GM23338 (cell line): ENCODE measurements around the gene EPB41L4A. TPM values are rescaled to one million over a fixed set of nuclear protein-coding genes. Genes with fewer than 3 reads are reported as not detected.

Experiments
- ATAC-seq: fragments of 200-7000 bp; cut with Tn5 transposase; 3 replicates; pipeline ENCODE4 v1.9.1; 2020
- DNase-seq: peaks from one replicate; pipeline ENCODE4 v3.0.0-alpha.2; 2015; ENCODE audit warnings: low spot score
- H2AFZ ChIP-seq: fragments of 200-600 bp; sonication (generic); 2 replicates; pipeline ENCODE4 v1.8.0; 2016; ENCODE audit warnings: antibody characterized with exemption, mild to moderate bottlenecking, moderate library complexity
- H3F3A ChIP-seq: fragments of 200-600 bp; sonication (generic); replicated peaks from 2 replicates; pipeline ENCODE4 v1.8.0; 2017; ENCODE audit warnings: antibody characterized with exemption, mixed run types, low read depth
- H3K27ac ChIP-seq: fragments of 200-600 bp; sonication (generic); 2 replicates; pipeline ENCODE4 v1.6.1; 2016; ENCODE audit warnings: low read depth
- H3K27me3 ChIP-seq: fragments of 200-600 bp; sonication (generic); 2 replicates; pipeline ENCODE4 v1.8.0; 2016; ENCODE audit warnings: mild to moderate bottlenecking, mixed run types, moderate library complexity; ENCODE audit not compliant: insufficient read depth
- H3K36me3 ChIP-seq: fragments of 200-600 bp; sonication (generic); 2 replicates; pipeline ENCODE4 v1.8.0; 2016; ENCODE audit warnings: mild to moderate bottlenecking; ENCODE audit not compliant: insufficient read depth
- H3K4me1 ChIP-seq: fragments of 200-600 bp; sonication (generic); 2 replicates; pipeline ENCODE4 v1.8.0; 2016; ENCODE audit warnings: mild to moderate bottlenecking, moderate library complexity; ENCODE audit not compliant: insufficient read depth
- H3K4me2 ChIP-seq: fragments of 200-600 bp; sonication (generic); 2 replicates; pipeline ENCODE4 v1.7.1; 2017; ENCODE audit warnings: mixed run types
- H3K4me3 ChIP-seq: fragments of 200-600 bp; sonication (generic); 2 replicates; pipeline ENCODE4 v1.6.1; 2016; ENCODE audit warnings: mixed run types
- H3K79me2 ChIP-seq: fragments of 200-600 bp; sonication (generic); replicated peaks from 2 replicates; pipeline ENCODE4 v1.8.0; 2017; ENCODE audit warnings: mild to moderate bottlenecking; ENCODE audit not compliant: insufficient read depth
- H3K9me2 ChIP-seq: fragments of 200-600 bp; sonication (generic); 2 replicates; pipeline ENCODE4 v1.8.0; 2017; ENCODE audit not compliant: insufficient read depth
- H4K20me1 ChIP-seq: fragments of 200-600 bp; sonication (generic); replicated peaks from 2 replicates; pipeline ENCODE4 v1.8.0; 2017; ENCODE audit warnings: mild to moderate bottlenecking; ENCODE audit not compliant: insufficient read depth
- H3K27ac Mint-ChIP-seq: 2 replicates; pipeline ENCODE4 v1.8.0; 2020; ENCODE audit warnings: inconsistent platforms, mild to moderate bottlenecking, moderate library complexity, mixed read lengths
- H3K27me3 Mint-ChIP-seq: 3 replicates; pipeline ENCODE4 v1.8.0; 2022; ENCODE audit warnings: low read depth, mild to moderate bottlenecking, moderate library complexity, mixed read lengths, inconsistent platforms; ENCODE audit not compliant: insufficient read depth, poor library complexity
- H3K36me3 Mint-ChIP-seq: 3 replicates; pipeline ENCODE4 v1.8.0; 2021; ENCODE audit warnings: low read depth, mild to moderate bottlenecking, inconsistent platforms, moderate library complexity, mixed read lengths
- H3K4me1 Mint-ChIP-seq: 3 replicates; pipeline ENCODE4 v1.8.0; 2020; ENCODE audit warnings: mild to moderate bottlenecking, inconsistent platforms, mixed read lengths
- H3K4me3 Mint-ChIP-seq: 3 replicates; pipeline ENCODE4 v1.8.0; 2021; ENCODE audit warnings: moderate library complexity, mild to moderate bottlenecking, inconsistent platforms, mixed read lengths
- H3K9me3 Mint-ChIP-seq: 3 replicates; pipeline ENCODE4 v1.8.0; 2020; ENCODE audit warnings: moderate library complexity, mild to moderate bottlenecking, inconsistent platforms, mixed read lengths
- CREB1 ChIP-seq: fragments of 250-450 bp; sonication (Bioruptor Pico); IDR thresholded peaks from 2 replicates; pipeline ENCODE4 v1.5.0; 2020; ENCODE audit warnings: low read depth, mild to moderate bottlenecking, moderate library complexity
- CTCF ChIP-seq, 2 experiments: fragments of 200-600 bp in 1 of 2; sonication (generic) in 1 of 2; conservative IDR thresholded peaks; 2 replicates each; pipeline versions ENCODE4 v1.5.1 to v1.6.1; 2016 to 2017; ENCODE audit warnings: antibody characterized with exemption in 2 of 2, low read depth in 2 of 2, mild to moderate bottlenecking in 2 of 2, moderate library complexity in 1 of 2
- EZH2 ChIP-seq: fragments of 200-600 bp; sonication (generic); IDR thresholded peaks from one replicate; pipeline ENCODE4 v1.8.0; 2017; ENCODE audit warnings: antibody characterized with exemption, mild to moderate bottlenecking, low read depth; ENCODE audit not compliant: unreplicated experiment
- EZH2phosphoT487 ChIP-seq: fragments of 200-600 bp; sonication (generic); IDR thresholded peaks from one replicate; pipeline ENCODE4 v1.8.1; 2018; ENCODE audit warnings: antibody characterized with exemption; ENCODE audit not compliant: unreplicated experiment
- JUNB ChIP-seq: IDR thresholded peaks from one replicate; pipeline ENCODE4 v1.6.1; 2016; ENCODE audit warnings: antibody characterized with exemption; ENCODE audit not compliant: unreplicated experiment
- NANOG ChIP-seq: IDR thresholded peaks from 2 replicates; pipeline ENCODE4 v1.6.1; 2016; ENCODE audit warnings: antibody characterized with exemption, borderline replicate concordance
- POLR2AphosphoS5 ChIP-seq: IDR thresholded peaks from 2 replicates; pipeline ENCODE4 v1.6.1; 2016; ENCODE audit warnings: antibody characterized with exemption, low read depth
- STAT1 ChIP-seq: IDR thresholded peaks from one replicate; pipeline ENCODE4 v1.6.1; 2016; ENCODE audit warnings: antibody characterized with exemption; ENCODE audit not compliant: unreplicated experiment
- ZNF114 ChIP-seq: fragments of 250-450 bp; sonication (Bioruptor Pico); IDR thresholded peaks from 2 replicates; pipeline ENCODE4 v1.5.0; 2020; ENCODE audit warnings: mild to moderate bottlenecking, moderate library complexity
- ZNF331 ChIP-seq: fragments of 250-450 bp; sonication (Bioruptor Pico); IDR thresholded peaks from 2 replicates; pipeline ENCODE4 v1.5.0; 2020; ENCODE audit warnings: low read depth, mild to moderate bottlenecking, moderate library complexity
- polyA plus RNA-seq: library from polyadenylated mRNA; unstranded; fragments of >200 nt; fragmentation: Nextera tagmentation; extraction: Ambion mirVana; gene quantifications from 2 replicates; pipeline ENCODE4 v1.2.1, GENCODE V29; 2016
- total RNA-seq: library from RNA; depleted of rRNA; stranded (reverse); fragments of >200 nt; shearing (Covaris generic); gene quantifications from 2 replicates; pipeline ENCODE4 v1.2.3, GENCODE V29; 2014
- TF ChIP-seq, protein P1 (sequence below): fragments of 250-450 bp; sonication (Bioruptor Pico); IDR thresholded peaks from 2 replicates; pipeline ENCODE4 v1.5.0; 2020; ENCODE audit warnings: mild to moderate bottlenecking, moderate library complexity
- TF ChIP-seq, protein P2 (sequence below): IDR thresholded peaks from 2 replicates; pipeline ENCODE4 v1.6.1; 2016; ENCODE audit warnings: antibody characterized with exemption
- TF ChIP-seq, protein P3 (sequence below): IDR thresholded peaks from one replicate; pipeline ENCODE4 v1.6.1; 2018; ENCODE audit warnings: antibody characterized with exemption; ENCODE audit not compliant: unreplicated experiment

EPB41L4A gene
- total and polyA plus RNA-seq, 2 experiments from 2014 or later: 5.7 to 6.0 TPM

- no peaks in the 10 kb centered on the region for H4K20me1 ChIP-seq
- no peak for TF ChIP-seq CREB1
- TF ChIP-seq CTCF (conservative IDR thresholded peaks at IDR 0.05; ENCODE audit: low read depth in 2 of 2): no peak
- TF ChIP-seq ZNF114 (CRISPR knock-in tag): no peak
- TF ChIP-seq, protein P1, sequence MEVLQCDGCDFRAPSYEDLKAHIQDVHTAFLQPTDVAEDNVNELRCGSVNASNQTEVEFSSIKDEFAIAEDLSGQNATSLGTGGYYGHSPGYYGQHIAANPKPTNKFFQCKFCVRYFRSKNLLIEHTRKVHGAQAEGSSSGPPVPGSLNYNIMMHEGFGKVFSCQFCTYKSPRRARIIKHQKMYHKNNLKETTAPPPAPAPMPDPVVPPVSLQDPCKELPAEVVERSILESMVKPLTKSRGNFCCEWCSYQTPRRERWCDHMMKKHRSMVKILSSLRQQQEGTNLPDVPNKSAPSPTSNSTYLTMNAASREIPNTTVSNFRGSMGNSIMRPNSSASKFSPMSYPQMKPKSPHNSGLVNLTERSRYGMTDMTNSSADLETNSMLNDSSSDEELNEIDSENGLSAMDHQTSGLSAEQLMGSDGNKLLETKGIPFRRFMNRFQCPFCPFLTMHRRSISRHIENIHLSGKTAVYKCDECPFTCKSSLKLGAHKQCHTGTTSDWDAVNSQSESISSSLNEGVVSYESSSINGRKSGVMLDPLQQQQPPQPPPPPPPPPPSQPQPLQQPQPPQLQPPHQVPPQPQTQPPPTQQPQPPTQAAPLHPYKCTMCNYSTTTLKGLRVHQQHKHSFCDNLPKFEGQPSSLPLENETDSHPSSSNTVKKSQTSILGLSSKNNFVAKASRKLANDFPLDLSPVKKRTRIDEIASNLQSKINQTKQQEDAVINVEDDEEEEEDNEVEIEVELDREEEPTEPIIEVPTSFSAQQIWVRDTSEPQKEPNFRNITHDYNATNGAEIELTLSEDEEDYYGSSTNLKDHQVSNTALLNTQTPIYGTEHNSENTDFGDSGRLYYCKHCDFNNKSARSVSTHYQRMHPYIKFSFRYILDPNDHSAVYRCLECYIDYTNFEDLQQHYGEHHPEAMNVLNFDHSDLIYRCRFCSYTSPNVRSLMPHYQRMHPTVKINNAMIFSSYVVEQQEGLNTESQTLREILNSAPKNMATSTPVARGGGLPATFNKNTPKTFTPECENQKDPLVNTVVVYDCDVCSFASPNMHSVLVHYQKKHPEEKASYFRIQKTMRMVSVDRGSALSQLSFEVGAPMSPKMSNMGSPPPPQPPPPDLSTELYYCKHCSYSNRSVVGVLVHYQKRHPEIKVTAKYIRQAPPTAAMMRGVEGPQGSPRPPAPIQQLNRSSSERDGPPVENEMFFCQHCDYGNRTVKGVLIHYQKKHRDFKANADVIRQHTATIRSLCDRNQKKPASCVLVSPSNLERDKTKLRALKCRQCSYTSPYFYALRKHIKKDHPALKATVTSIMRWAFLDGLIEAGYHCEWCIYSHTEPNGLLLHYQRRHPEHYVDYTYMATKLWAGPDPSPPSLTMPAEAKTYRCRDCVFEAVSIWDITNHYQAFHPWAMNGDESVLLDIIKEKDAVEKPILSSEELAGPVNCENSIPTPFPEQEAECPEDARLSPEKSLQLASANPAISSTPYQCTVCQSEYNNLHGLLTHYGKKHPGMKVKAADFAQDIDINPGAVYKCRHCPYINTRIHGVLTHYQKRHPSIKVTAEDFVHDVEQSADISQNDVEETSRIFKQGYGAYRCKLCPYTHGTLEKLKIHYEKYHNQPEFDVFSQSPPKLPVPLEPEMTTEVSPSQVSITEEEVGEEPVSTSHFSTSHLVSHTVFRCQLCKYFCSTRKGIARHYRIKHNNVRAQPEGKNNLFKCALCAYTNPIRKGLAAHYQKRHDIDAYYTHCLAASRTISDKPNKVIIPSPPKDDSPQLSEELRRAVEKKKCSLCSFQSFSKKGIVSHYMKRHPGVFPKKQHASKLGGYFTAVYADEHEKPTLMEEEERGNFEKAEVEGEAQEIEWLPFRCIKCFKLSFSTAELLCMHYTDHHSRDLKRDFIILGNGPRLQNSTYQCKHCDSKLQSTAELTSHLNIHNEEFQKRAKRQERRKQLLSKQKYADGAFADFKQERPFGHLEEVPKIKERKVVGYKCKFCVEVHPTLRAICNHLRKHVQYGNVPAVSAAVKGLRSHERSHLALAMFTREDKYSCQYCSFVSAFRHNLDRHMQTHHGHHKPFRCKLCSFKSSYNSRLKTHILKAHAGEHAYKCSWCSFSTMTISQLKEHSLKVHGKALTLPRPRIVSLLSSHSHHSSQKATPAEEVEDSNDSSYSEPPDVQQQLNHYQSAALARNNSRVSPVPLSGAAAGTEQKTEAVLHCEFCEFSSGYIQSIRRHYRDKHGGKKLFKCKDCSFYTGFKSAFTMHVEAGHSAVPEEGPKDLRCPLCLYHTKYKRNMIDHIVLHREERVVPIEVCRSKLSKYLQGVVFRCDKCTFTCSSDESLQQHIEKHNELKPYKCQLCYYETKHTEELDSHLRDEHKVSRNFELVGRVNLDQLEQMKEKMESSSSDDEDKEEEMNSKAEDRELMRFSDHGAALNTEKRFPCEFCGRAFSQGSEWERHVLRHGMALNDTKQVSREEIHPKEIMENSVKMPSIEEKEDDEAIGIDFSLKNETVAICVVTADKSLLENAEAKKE (CRISPR knock-in tag): no peak
- no peak for TF ChIP-seq NANOG
- no peak for TF ChIP-seq ZNF331 (CRISPR knock-in tag)
- no peak for TF ChIP-seq EZH2phosphoT487
- TF ChIP-seq JUNB: no peak
- TF ChIP-seq EZH2: no peak
- no peak for TF ChIP-seq STAT1
- TF ChIP-seq POLR2AphosphoS5: no peak
- TF ChIP-seq, protein P2, sequence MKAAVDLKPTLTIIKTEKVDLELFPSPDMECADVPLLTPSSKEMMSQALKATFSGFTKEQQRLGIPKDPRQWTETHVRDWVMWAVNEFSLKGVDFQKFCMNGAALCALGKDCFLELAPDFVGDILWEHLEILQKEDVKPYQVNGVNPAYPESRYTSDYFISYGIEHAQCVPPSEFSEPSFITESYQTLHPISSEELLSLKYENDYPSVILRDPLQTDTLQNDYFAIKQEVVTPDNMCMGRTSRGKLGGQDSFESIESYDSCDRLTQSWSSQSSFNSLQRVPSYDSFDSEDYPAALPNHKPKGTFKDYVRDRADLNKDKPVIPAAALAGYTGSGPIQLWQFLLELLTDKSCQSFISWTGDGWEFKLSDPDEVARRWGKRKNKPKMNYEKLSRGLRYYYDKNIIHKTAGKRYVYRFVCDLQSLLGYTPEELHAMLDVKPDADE: no peak
- TF ChIP-seq, protein P3, sequence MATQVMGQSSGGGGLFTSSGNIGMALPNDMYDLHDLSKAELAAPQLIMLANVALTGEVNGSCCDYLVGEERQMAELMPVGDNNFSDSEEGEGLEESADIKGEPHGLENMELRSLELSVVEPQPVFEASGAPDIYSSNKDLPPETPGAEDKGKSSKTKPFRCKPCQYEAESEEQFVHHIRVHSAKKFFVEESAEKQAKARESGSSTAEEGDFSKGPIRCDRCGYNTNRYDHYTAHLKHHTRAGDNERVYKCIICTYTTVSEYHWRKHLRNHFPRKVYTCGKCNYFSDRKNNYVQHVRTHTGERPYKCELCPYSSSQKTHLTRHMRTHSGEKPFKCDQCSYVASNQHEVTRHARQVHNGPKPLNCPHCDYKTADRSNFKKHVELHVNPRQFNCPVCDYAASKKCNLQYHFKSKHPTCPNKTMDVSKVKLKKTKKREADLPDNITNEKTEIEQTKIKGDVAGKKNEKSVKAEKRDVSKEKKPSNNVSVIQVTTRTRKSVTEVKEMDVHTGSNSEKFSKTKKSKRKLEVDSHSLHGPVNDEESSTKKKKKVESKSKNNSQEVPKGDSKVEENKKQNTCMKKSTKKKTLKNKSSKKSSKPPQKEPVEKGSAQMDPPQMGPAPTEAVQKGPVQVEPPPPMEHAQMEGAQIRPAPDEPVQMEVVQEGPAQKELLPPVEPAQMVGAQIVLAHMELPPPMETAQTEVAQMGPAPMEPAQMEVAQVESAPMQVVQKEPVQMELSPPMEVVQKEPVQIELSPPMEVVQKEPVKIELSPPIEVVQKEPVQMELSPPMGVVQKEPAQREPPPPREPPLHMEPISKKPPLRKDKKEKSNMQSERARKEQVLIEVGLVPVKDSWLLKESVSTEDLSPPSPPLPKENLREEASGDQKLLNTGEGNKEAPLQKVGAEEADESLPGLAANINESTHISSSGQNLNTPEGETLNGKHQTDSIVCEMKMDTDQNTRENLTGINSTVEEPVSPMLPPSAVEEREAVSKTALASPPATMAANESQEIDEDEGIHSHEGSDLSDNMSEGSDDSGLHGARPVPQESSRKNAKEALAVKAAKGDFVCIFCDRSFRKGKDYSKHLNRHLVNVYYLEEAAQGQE: no peak
- H3K79me2 ChIP-seq: no peaks in the 10 kb centered on the region
- no peak for DNase-seq
- no peaks in the 10 kb centered on the region for H3F3A ChIP-seq
- H3K36me3 ChIP-seq: no peaks in the 10 kb centered on the region
- no peak overlapping the region for H3K4me3 Mint-ChIP-seq
- no peak overlapping the region for H3K4me3 ChIP-seq
- no peaks in the 10 kb centered on the region for H3K27me3 ChIP-seq
- no peak overlapping the region for H3K27ac Mint-ChIP-seq
- no peak overlapping the region for H2AFZ ChIP-seq
- H3K36me3 Mint-ChIP-seq: no peaks in the 10 kb centered on the region
- H3K4me2 ChIP-seq: no peak overlapping the region
- H3K9me3 Mint-ChIP-seq: no peaks in the 10 kb centered on the region
- H3K27ac ChIP-seq: no peak overlapping the region
- H3K4me1 Mint-ChIP-seq: peaks cover 15% of the 10 kb centered on the region; the same call in 2 of the 3 replicates
- no peaks in the 10 kb centered on the region for H3K27me3 Mint-ChIP-seq
- no peaks in the 10 kb centered on the region for H3K9me2 ChIP-seq
- H3K4me1 ChIP-seq: no peaks in the 10 kb centered on the region
- ATAC-seq: no peak
Measured at GRCh38 chr5:112381521-112381920, 37.6 kb downstream of the EPB41L4A start.
